ENCODE results near the gene RMI2.
A peak's percentile ranks its signal among the peaks of the same experiment; 100 is the strongest.
"Not testable (repeated sequence)": the region's sequence is repeated elsewhere in the genome, so short reads cannot be mapped to it uniquely, and the experiment has no call there.

Gene RMI2

GRCh38 chr16:11356573-11357331, 11.5 kb downstream of the RMI2 start:
- DNase-seq: peak; percentile 33

- DNase-seq: no peak
These were observed 13.3 kb downstream of the RMI2 start for GRCh38 chr16:11358531-11358930.

GRCh38 chr16:11359370-11359769, 14.1 kb downstream of the RMI2 start:
- DNase-seq: no peak

DNA sequence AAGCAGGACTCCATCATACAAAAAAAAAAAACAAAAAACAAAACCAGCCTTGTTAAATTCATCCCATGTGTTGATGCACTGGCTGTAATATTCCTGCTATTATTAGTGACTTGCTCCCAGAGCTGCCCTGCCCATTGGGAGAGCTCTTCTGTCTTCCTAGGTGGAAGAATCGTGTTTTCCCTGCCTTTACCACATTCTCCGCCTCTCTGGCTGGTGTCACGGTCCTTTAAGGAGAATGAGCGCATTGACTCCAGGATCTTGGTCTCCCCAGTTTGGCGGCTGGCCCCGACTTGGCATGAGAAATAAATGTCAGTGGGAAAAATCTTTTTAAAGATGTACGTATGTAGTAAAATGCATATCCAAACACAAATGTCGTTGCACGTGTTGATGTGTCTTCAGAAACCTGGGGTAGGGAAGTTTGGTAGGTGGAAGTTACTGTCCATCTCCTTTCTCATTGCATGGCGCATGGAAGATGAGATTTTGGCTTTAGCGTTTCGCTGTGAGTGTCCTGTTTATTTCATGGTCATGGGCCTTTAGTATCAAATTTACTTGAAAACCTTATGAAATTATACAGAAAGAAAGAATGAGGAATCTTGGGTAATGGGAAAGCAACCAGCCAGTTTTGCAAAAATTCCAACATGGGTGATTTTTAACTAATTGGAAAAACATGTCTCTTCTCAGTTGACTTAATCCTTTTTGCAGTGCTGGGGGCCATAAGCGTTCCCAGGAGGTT, 15.5 kb downstream of the RMI2 start:
- no peak for DNase-seq

GRCh38 chr16:11361701-11362451, 16.6 kb downstream of the RMI2 start:
- no peak for DNase-seq

DNA sequence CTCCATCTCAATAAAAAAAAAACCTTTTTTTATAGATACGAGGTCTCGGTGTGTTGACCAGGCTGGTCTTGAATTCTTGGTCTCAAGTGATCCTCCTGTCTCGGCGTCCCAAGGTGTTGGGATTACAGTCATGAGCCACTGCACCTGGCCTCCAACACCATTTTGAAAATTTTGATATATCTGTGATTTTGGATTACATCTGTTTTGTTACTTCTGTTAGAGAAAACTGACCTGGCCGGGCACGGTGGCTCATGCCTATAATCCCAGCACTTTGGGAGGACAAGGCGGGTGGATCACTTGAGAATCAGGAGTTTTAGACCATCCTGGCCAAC, 18.6 kb downstream of the RMI2 start:
- DNase-seq: no peak

DNA sequence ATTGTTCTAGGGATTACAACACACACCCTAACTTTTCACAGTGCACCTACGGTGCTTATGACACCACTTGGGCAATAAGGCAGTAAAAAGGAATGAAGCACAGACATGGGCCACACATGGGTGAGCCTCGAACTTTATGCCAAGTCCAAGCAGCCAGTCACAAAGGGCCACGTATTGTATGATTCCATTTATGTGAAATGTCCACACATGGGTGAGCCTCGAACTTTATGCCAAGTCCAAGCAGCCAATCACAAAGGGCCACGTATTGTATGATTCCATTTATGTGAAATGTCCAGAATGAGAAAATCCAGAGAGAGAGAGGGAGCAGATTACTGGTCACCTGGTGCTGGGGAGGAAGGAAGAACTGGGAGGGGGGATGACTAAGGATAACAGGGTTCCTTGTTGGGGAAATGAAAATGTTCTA, 22.2 kb downstream of the RMI2 start:
- DNase-seq: no peak

DNA sequence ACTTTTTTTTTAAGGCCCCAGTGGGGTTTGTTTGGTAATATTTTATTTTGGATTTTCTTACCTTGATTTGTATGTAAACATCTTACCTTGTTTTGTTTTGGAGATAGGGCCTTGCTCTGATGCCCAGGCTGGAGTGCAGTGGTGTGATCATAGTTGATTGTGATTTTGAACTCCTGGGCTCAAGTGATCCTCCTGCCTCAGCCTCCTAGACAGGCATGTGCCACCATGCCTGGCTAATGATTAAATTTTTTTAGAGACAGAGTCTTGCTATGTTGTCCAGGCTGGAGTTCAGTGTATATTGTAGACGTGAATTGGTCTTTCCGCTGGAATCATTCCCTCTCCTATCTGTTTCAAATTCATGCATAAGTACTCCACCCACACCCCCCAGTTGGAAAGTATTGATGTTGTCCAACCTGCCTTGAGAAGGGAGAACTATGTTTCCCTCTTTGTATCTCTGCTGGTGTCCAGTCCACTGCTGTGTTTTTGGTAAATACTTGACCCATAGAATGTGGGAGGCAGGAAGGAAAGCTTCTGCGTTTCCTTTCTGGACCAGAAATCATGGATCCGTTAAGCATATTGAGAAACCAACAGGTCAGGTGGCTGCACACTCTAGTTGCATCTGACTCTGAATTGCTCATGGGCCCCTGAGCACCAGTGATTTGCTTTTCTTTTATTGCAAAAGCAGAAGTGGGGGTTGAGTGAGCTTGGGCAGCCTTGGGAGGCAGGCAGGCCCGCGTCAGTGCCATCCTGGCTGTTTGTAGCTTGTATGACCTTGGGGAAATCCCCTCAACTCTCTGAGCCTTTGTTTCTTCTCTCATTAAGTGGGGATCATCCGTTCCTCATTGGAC, 25.0 kb downstream of the RMI2 start:
- no peak for DNase-seq

GRCh38 chr16:11370932-11371279, 25.6 kb downstream of the RMI2 start:
- not testable (repeated sequence) for DNase-seq

DNA sequence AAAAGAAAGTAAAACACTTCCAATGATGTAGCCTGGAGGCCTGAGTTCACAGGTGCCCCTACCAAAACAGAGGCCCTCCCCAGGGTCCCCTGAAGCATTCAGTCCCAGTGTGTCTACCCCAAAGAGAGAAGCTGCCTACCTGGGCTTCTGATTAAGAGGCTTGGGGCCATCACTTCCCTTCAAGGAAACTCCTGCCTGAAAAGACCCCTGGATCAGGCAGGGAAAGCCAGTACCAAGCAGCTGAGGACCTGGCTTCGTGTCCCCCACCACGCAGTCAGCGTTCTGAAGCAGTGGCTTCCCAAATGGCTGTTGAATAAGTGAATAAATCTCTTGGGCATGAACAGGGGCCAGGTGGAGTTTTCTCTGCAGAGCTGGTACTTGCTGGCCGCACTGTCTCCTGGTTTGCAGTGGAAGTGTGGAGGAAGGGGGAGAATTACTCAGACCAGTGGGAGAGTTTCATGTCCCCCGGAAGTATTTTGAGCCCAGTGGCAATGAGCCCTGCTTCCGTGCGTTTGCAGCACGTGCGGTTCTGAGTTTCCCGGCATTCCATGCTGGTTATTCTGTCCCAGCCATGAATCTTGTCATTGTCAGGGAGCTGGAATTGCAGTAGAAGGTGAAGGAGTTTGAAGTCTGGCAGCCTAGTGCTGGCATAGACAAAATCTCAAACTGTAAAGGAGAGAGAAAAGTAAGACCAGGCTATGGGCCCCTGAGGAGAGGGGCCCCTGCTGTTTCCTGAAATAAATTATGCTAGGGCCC, 27.0 kb downstream of the RMI2 start:
- DNase-seq: no peak

DNA sequence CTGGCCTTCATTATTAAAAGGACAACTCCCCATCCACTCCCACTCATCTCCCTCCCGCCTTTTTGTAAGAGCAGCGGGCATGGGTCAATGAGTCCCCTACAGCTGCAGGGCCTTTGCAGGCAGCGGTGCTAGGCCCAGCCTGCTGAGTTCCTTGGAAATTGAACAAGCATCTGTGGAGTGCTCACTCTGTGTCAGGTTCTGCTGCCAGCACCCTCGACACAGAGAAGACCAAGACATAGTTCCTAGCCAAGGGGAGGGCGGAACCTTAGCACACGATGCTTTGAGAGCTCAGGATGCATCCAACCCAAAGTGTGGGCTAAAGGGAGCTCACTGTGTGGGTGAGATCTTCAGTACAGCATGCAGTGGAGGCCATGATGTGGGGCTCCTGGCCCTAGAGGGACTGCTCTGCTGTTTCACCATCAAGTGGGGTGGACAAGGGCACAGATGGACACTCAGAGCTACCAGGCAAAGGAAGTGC, 27.6 kb downstream of the RMI2 start:
- DNase-seq: no peak

DNA sequence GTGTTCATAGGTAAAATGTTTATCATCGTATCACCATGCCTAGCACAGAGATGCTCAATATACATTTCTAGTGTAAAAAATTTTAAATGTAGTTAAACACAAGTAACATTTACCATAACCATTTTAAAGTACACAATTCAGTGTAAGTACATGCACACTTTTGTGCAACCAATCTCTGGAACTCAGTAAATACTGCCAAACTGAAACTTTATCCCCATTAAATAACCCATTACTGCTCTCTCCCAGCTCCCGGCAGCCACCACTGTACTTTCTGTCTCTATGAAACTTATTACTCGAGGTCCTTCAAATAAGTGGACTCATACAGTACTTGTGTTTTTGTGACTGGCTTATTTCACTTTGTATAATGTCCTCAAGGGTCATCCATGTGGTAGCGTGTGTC, 29.0 kb downstream of the RMI2 start:
- DNase-seq: no peak

DNA sequence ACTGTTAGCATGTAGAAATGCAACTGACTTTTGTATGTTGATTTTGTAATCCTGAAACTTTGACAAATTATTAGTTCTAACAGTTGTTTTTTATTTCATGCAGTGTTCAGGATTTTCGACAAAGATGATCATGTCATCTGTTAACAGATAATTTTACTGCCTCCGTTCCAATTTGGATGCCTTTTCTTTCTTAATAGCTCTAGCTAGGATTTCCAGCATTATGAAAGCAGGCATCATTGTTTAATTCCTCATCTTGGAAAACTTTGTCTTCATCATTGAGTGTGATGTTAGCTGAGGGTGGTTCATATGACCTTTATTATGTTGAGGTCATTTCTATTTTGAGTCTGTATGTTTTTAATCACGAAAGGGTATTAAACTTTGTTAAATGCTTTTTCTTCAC, 31.9 kb downstream of the RMI2 start:
- no peak for DNase-seq

DNA sequence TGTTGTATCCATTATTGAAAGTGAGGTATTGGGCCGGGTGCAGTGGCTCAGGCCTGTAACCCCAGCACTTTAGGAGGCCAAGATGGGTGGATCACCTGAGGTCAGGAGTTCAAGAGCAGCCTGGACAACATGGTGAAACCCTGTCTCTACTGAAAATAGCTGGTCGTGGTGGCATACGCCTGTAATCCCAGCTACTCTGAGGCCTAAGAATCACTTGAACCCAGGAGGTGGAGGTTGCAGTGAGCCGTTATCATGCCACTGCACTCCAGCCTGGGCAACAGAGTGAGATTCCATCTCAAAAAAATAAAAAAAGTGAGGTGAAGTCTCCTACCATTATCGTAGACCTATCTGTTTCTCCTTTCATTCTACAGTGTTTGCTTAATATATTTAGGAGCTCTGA, 33.7 kb downstream of the RMI2 start:
- DNase-seq: not testable (repeated sequence)

DNA sequence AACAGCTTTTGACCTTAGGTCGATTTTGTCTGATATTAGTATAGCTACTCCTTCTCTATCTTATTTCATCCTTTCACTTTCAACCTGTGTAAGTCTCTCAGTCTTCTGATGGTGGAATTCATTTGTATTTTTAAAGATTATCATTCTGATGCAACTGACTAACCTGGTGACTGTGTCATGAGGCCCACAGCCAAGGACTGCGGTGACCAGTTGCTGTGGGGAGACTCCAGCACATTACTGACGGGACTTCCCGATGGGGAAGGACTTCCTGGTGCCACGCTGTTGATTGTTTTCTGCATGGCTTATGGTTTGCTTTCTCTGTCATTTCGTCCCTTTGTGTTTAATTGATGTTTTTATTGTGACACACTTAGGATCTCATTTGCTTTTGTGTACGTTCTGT, 34.2 kb downstream of the RMI2 start:
- DNase-seq: no peak

DNA sequence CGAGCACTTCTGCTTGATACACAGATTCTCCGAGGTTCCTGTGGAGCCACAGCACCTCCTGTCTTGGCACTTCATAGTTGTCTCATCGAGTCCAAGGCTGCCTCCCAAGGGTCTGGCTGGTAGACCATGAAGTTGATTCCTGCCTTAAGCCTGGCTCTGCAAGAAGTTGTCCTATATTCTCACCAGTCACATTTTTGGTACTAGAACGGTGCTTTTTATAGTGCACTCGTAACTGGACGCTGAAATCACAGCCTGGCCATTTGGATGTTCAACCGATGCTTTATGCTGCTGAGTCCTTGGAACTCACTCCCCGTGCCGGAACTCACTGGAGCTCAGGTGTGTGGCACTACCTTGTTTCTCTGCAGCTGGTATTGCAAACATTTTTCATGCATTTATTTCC, 35.6 kb downstream of the RMI2 start:
- no peak for DNase-seq

- no peak for DNase-seq
These were observed 38.4 kb downstream of the RMI2 start for GRCh38 chr16:11383481-11384183.

DNA sequence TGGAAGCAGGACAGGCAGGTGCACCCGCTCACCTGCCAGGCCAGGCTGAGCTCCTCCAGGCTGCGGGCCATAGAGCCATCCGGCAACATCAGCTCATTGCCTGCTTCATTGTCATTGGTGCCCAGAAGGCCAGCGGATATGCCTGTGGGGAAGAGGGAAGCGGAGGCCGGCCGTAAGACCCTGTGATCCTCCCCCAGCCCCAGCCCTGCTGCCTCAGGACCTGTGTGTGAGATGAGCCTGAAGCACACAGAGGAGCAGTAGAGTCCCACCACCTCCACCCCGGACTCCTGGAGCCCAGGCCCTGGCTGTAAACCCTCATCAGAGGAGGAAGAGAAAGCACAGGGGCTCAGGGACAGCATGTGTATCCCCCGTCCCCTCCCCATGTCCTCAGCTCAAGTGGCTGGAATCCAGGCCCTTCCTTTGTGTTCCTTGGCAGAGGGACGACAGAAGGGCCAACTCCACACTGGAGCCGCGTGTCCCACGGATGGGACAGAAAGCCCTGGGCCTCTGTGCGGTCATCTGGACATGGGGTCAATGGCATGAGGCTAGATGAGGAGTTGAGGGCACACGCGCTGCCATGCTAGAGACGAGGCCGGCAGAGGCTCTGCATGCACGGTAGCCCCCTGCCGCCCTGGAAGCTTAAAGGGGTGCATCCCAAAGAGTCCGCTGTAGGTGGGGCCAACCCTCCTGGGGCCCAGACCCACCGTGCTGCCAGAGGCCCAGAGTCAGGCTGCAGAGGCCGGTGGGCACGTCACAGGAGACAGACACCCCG, 39.1 kb downstream of the RMI2 start:
- no peak for DNase-seq

GRCh38 chr16:11384956-11385586, 39.8 kb downstream of the RMI2 start:
- DNase-seq: no peak

- no peak for DNase-seq
These were observed 40.9 kb downstream of the RMI2 start for GRCh38 chr16:11386054-11386680.

Measured in NCI-H526 treated with DMSO at 0.1 percent for 48 hours (cell line).